ENCODE results near the gene DHRS3.
A peak's percentile ranks its signal among the peaks of the same experiment; 100 is the strongest.

Gene DHRS3

GRCh38 chr1:12637693-12638092 lies 19.7 kb upstream of the DHRS3 start:
- DNase-seq (ENCODE audit: low spot score) = no peak

GRCh38 chr1:12636098-12636950 lies 18.3 kb upstream of the DHRS3 start:
- DNase-seq (ENCODE audit: low spot score) = no peak

- no peak for DNase-seq (ENCODE audit: low spot score)
Observed at GRCh38 chr1:12634696-12635202, 16.7 kb upstream of the DHRS3 start.

DNA sequence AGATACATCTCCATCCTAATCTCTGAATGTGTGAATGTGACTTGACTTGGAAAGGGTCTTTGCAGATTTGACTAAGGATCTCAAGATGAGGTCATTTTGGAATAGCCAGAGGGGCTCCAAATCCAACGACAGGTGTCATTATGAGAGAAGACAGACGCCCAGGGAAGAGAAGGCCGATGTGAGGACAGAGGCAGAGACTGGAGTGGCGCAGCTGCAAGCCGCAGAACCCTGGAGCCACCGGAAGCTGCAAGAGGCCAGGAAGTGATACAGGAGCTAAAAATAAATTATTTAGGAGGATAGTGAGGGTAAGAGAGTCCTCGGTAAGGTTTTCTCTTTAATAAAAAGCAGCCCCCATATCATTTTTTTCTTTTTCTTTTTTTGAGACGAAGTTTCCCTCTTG lies 16.1 kb upstream of the DHRS3 start:
- no peak for DNase-seq (ENCODE audit: low spot score)

GRCh38 chr1:12631571-12631970 lies 13.6 kb upstream of the DHRS3 start:
- no peak for DNase-seq (ENCODE audit: low spot score)

GRCh38 chr1:12630946-12631530 lies 13.0 kb upstream of the DHRS3 start:
- no peak for DNase-seq (ENCODE audit: low spot score)

DNA sequence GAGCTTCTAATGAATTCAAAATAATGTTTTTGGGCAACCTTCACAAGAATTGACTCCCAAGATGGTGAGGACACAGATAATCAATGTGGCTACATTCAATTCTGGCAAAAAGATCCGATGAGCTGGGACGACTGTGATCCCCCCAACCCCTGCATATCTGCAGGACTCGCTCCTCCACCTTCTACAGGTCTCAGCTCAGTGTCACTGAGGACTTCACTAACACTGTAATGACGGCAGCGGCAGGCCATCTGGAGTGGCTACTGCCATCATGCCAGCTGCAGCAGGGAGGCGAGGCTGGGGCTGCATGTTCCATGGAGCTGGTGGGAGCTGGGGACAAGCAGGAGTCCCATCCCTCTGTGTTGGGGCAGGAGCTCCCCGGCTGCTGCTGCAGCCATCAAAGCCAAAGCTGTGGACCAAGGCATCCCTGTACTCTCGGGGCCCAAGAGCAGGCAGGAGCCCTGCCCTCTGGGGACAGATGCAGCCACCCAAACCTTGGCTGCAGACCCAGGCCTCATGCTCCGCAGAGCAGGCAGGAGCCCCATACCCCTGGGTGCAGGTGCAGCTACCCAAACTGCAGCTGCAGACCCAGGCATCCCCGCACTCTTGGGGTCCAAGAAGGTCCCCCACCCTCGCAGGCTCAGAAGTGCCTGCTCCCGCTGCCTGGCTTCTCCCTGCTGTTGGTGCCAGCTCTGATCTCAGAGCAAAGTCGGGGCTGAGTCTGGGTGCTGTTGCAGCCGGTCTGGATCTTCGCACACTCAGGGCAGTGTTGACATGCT lies 12.2 kb upstream of the DHRS3 start:
- DNase-seq (ENCODE audit: low spot score) = no peak

DNA sequence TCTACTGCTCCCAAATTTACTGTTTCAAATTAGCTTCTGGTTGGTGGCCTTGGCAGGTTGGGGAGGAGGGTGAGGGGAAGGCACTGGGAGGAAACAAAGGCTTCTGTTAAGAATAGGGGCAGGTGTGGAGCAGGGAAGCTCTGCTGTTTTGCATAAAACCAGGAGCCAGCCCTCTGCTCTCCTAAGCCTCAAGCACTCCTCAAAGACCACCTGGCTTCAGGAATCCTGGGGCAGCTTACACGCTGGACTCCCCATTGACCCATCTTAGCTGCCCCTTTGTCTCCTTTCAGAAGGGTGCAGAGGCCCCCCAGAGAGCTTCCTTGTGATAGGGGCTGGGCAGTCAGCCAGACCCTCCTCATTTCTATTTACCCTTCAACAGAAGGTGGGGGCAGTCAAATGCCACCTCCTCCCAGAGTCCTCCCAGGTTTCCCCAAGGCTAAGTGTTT lies 11.5 kb upstream of the DHRS3 start:
- no peak for DNase-seq (ENCODE audit: low spot score)

DNA sequence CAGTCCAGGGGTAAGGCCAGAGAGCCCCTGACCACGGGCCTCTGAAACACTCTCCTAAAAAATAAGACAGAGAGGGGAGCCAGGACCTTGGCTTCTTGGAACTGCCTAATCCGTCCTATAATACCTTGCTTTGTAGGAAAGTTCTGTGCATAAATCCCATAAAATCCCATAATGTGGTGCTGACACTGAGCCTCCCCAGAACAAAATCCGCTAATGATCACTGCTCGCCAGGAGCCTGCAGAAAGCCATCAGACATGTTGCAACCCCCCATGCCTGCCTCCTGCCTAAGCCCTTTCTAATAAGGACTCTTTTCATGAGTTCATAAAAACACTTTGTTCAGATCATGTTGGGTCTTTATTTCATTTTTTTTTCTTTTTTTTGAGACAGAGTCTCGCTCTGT lies 9.3 kb upstream of the DHRS3 start:
- no peak for DNase-seq (ENCODE audit: low spot score)

DNA sequence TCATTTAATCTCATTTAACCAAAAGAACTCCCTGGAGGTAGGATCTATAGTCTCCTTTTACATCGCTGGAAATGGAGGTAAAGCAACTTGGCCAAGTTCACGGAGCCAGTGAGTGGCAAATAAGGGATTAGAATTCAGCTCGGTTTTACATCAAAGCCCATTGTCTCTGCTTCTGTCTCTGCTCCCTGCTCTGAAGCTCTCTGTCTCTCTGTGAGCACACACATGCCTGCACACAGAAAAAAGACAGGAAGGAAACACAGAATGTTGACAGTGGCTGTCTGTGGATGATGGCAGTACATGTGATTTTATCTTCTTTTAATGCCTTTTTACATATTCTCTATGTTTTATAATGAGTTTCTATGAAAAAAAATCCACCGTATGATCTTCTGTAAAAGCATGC lies 8.9 kb upstream of the DHRS3 start:
- no peak for DNase-seq (ENCODE audit: low spot score)

DNA sequence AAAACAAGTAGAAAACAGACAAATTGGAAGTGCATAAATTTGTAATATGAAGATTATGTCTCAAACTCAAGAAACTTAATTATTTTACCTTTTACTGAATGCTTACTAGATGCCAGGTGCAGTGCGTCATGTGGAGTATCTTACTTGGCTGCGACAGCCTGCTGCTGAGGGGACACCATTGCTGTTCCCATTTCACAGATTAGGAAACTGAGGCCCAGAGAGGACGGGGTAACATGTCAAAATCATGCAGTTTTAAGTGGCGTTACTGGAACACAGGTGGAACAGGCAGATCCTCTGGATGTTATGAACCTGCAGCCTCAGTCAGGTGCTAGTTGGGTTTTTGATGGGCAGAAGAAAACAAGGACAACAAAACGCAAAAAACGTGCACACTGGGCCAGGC lies 7.3 kb upstream of the DHRS3 start:
- DNase-seq (ENCODE audit: low spot score) = no peak

GRCh38 chr1:12622506-12622905 lies 4.5 kb upstream of the DHRS3 start:
- no peak for DNase-seq (ENCODE audit: low spot score)

GRCh38 chr1:12621346-12622335 lies 3.6 kb upstream of the DHRS3 start:
- DNase-seq (ENCODE audit: low spot score) = no peak

GRCh38 chr1:12620931-12621330 lies 2.9 kb upstream of the DHRS3 start:
- no peak for DNase-seq (ENCODE audit: low spot score)

GRCh38 chr1:12620488-12620865 lies 2.5 kb upstream of the DHRS3 start:
- DNase-seq (ENCODE audit: low spot score) = no peak

GRCh38 chr1:12619792-12620487 lies 1.9 kb upstream of the DHRS3 start:
- DNase-seq (ENCODE audit: low spot score) = peak; percentile 89

- DNase-seq (ENCODE audit: low spot score) = peak; percentile 78
Observed at GRCh38 chr1:12618965-12619791, 1.2 kb upstream of the DHRS3 start.

GRCh38 chr1:12618661-12618964 lies 603 bp upstream of the DHRS3 start:
- no peak for DNase-seq (ENCODE audit: low spot score)

- no peak for DNase-seq (ENCODE audit: low spot score)
Observed at GRCh38 chr1:12617511-12617900, 504 bp downstream of the DHRS3 start.

- DNase-seq (ENCODE audit: low spot score) = no peak
Observed at GRCh38 chr1:12616709-12617373, 1.2 kb downstream of the DHRS3 start.

All from left forelimb (tissue), 1 donor.